ENCODE data around the gene SCTR.

Gene SCTR

GRCh38 chr2:119474371-119475224 is 49.7 kb downstream of the SCTR start:
- in situ Hi-C loops (cut with HindIII; ENCODE audit: low sequenced_read_pairs), result loop anchor here (5.0 kb wide), 1 partner anchor 77 kb away; no protein-coding TSS in a partner anchor
- H3K4me3 ChIP-seq (ENCODE audit: low read depth, low read length), result no peak overlapping the region
- DNase-seq (ENCODE audit: low read depth), result no peak
- TF ChIP-seq CTCF (IDR thresholded peaks at IDR 0.05; ENCODE audit: low read depth, low read length, missing control alignments), result no peak

GRCh38 chr2:119473621-119474370 is 50.5 kb downstream of the SCTR start:
- in situ Hi-C loops (cut with HindIII; ENCODE audit: low sequenced_read_pairs), result no loop called here
- no peak overlapping the region for H3K4me3 ChIP-seq (ENCODE audit: low read depth, low read length)
- TF ChIP-seq CTCF (IDR thresholded peaks at IDR 0.05; ENCODE audit: low read depth, low read length, missing control alignments), result no peak
- DNase-seq (ENCODE audit: low read depth), result no peak

- DNase-seq (ENCODE audit: low read depth), result no peak
- TF ChIP-seq CTCF (IDR thresholded peaks at IDR 0.05; ENCODE audit: low read depth, low read length, missing control alignments), result no peak
- no peak overlapping the region for H3K4me3 ChIP-seq (ENCODE audit: low read depth, low read length)
- in situ Hi-C loops (cut with HindIII; ENCODE audit: low sequenced_read_pairs), result no loop called here
These were observed 51.5 kb downstream of the SCTR start for GRCh38 chr2:119472749-119473148.

- DNase-seq (ENCODE audit: low read depth), result no peak
- no peak overlapping the region for H3K4me3 ChIP-seq (ENCODE audit: low read depth, low read length)
- no peak for TF ChIP-seq CTCF (IDR thresholded peaks at IDR 0.05; ENCODE audit: low read depth, low read length, missing control alignments)
- in situ Hi-C loops (cut with HindIII; ENCODE audit: low sequenced_read_pairs), result no loop called here
These were observed 54.5 kb downstream of the SCTR start for GRCh38 chr2:119469661-119470297.

GRCh38 chr2:119469131-119469530 is 55.2 kb downstream of the SCTR start:
- in situ Hi-C loops (cut with HindIII; ENCODE audit: low sequenced_read_pairs), result no loop called here
- no peak for DNase-seq (ENCODE audit: low read depth)
- no peak overlapping the region for H3K4me3 ChIP-seq (ENCODE audit: low read depth, low read length)
- TF ChIP-seq CTCF (IDR thresholded peaks at IDR 0.05; ENCODE audit: low read depth, low read length, missing control alignments), result no peak

GRCh38 chr2:119468154-119468955 is 55.9 kb downstream of the SCTR start:
- no peak overlapping the region for H3K4me3 ChIP-seq (ENCODE audit: low read depth, low read length)
- peak; percentile 31 for DNase-seq (ENCODE audit: low read depth)
- in situ Hi-C loops (cut with HindIII; ENCODE audit: low sequenced_read_pairs), result no loop called here
- no peak for TF ChIP-seq CTCF (IDR thresholded peaks at IDR 0.05; ENCODE audit: low read depth, low read length, missing control alignments)
